Measurements from ENCODE around the gene RPL19.

DNA sequence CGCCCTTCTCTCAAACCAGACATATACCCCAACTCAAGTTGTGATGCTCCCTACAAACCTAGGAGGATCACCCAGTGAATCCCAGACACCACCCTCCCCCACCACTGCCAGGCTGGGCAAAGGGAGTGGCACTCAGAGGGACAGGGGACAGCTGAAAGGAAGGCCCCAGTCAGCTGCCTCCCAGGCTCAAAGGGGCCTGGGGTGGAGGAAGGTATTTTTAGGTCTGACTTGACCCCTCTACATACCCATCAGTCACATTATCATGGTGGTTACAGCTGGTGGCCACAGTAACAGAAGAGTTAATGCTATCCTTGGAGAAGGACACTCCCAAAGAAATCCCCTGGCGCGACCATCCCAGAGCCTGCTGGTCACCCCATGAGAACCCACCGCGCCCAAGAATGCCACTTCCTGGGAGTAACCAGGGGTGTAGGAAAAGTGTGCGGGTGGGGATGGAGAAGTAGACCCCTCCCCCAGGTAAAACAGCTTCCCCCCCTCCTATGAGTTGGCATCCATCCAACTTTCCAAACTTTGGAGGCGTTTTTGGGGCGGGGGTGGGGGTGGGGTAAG, 3.8 kb upstream of the RPL19 start:
- TF ChIP-seq EZH2 (IDR thresholded peaks at IDR 0.05; ENCODE audit: insufficient read depth, poor library complexity, severe bottlenecking) (no peak), EZH2phosphoT487 (IDR thresholded peaks at IDR 0.05; ENCODE audit: insufficient read depth, low read depth) (no peak)

Data from GM23248 (cell line).